ENCODE data around the gene ARMH4. TPM values are rescaled to one million over a fixed set of nuclear protein-coding genes. Genes with fewer than 3 reads are reported as not detected.

Gene ARMH4
- polyA plus RNA-seq, 1 donor from 2014 or later: 14.1 TPM

GRCh38 chr14:57999979-58000378, 152.0 kb downstream of the ARMH4 start:
- Histone ChIP-seq H4K20me1 (ENCODE audit: insufficient read depth) (no peaks in the 10 kb centered on the region), H3K27me3 (ENCODE audit: insufficient read depth, low read depth, low read length) (no peaks in the 10 kb centered on the region), H3K27ac (ENCODE audit: low read length) (no peak overlapping the region), H2AFZ (ENCODE audit: low read depth, low read length) (no peak overlapping the region), H3F3A (ENCODE audit: insufficient read depth, low read length, poor library complexity, severe bottlenecking) (no peaks in the 10 kb centered on the region), H3K4me2 (ENCODE audit: low read length) (no peak overlapping the region), H3K79me2 (replicated peaks; ENCODE audit: insufficient read depth, low read length) (no peaks in the 10 kb centered on the region), H3K9ac (ENCODE audit: low read length) (no peak overlapping the region), H3K36me3 (ENCODE audit: insufficient read depth, low read length) (peaks cover 3% of the 10 kb centered on the region), H3K9me2 (ENCODE audit: insufficient read depth, low read length) (no peaks in the 10 kb centered on the region), H3K4me3 (ENCODE audit: low read length) (no peak overlapping the region), H3K9me3 (ENCODE audit: low read length) (no peaks in the 10 kb centered on the region)
- TF ChIP-seq RAD21 (conservative IDR thresholded peaks at IDR 0.05) (no peak), MXI1 (conservative IDR thresholded peaks at IDR 0.05; ENCODE audit: poor library complexity, severe bottlenecking) (no peak), REST (IDR thresholded peaks at IDR 0.05; ENCODE audit: borderline replicate concordance) (no peak), TAF1 (IDR thresholded peaks at IDR 0.05; ENCODE audit: low read depth) (no peak), SMC3 (conservative IDR thresholded peaks at IDR 0.05; ENCODE audit: poor library complexity) (no peak)

- Histone ChIP-seq H3K4me2 (ENCODE audit: low read length) (no peak overlapping the region), H3K9me2 (ENCODE audit: insufficient read depth, low read length) (no peaks in the 10 kb centered on the region), H4K20me1 (ENCODE audit: insufficient read depth) (no peaks in the 10 kb centered on the region), H3K9ac (ENCODE audit: low read length) (no peak overlapping the region), H3K36me3 (ENCODE audit: insufficient read depth, low read length) (peaks cover 3% of the 10 kb centered on the region), H3K4me3 (ENCODE audit: low read length) (no peak overlapping the region), H3K79me2 (replicated peaks; ENCODE audit: insufficient read depth, low read length) (no peaks in the 10 kb centered on the region), H3K27ac (ENCODE audit: low read length) (no peak overlapping the region), H3F3A (ENCODE audit: insufficient read depth, low read length, poor library complexity, severe bottlenecking) (no peaks in the 10 kb centered on the region), H3K9me3 (ENCODE audit: low read length) (no peaks in the 10 kb centered on the region), H3K27me3 (ENCODE audit: insufficient read depth, low read depth, low read length) (no peaks in the 10 kb centered on the region), H2AFZ (ENCODE audit: low read depth, low read length) (no peak overlapping the region)
- TF ChIP-seq EZH2 (IDR thresholded peaks at IDR 0.05; ENCODE audit: borderline replicate concordance, insufficient read depth, low read length, poor library complexity, severe bottlenecking): no peak
- no peak for TF ChIP-seq MXI1 (conservative IDR thresholded peaks at IDR 0.05; ENCODE audit: poor library complexity, severe bottlenecking)
- no peak for TF ChIP-seq SMC3 (conservative IDR thresholded peaks at IDR 0.05; ENCODE audit: poor library complexity)
- TF ChIP-seq CTCF (IDR thresholded peaks at IDR 0.05; ENCODE audit: poor library complexity, severe bottlenecking): no peak
- no peak for TF ChIP-seq TAF1 (IDR thresholded peaks at IDR 0.05; ENCODE audit: low read depth)
- no peak for TF ChIP-seq EP300 (conservative IDR thresholded peaks at IDR 0.05; ENCODE audit: poor library complexity, severe bottlenecking)
- no peak for TF ChIP-seq RAD21 (conservative IDR thresholded peaks at IDR 0.05)
- no peak for TF ChIP-seq POLR2AphosphoS5 (IDR thresholded peaks at IDR 0.05)
- no peak for TF ChIP-seq REST (IDR thresholded peaks at IDR 0.05; ENCODE audit: borderline replicate concordance)
These were observed 152.5 kb downstream of the ARMH4 start for GRCh38 chr14:57999471-57999870.

All from neural cell (in vitro differentiated cells).